LHCN-M2 (cell line): ENCODE data around the gene ZSCAN9. TPM values are rescaled to one million over a fixed set of nuclear protein-coding genes. Genes with fewer than 3 reads are reported as not detected.

Experiments
- DNase-seq: peaks from one replicate; pipeline ENCODE4 v3.0.0-alpha.2; 2012; ENCODE audit warnings: low read depth
- total RNA-seq: library from RNA; depleted of rRNA; stranded (reverse); fragments of >200 nt; gene quantifications from 2 replicates; pipeline ENCODE4 v1.2.3, GENCODE V29; 2014; rRNA removed

The ZSCAN9 gene
- total RNA-seq, 1 experiment from 2014 or later, result 15.5 TPM

GRCh38 chr6:28266962-28267694, 42.1 kb downstream of the ZSCAN9 start, which contains the start of gene ZSCAN26:
Gene ZSCAN26 (plus strand): TSS chr6:28267143. CDS start chr6:28271920, 4,777 bp downstream.
- DNase-seq, result peak; percentile 87

- no peak for DNase-seq
Measured at GRCh38 chr6:28267695-28268059, 42.6 kb downstream of the ZSCAN9 start.

GRCh38 chr6:28269492-28269891, 44.4 kb downstream of the ZSCAN9 start:
- peak; percentile 85 for DNase-seq

- no peak for DNase-seq
Measured at GRCh38 chr6:28274888-28275287, 49.8 kb downstream of the ZSCAN9 start.

GRCh38 chr6:28277746-28278145, 52.7 kb downstream of the ZSCAN9 start:
- no peak for DNase-seq

GRCh38 chr6:28280595-28281287, 55.7 kb downstream of the ZSCAN9 start:
- DNase-seq, result no peak

GRCh38 chr6:28281288-28282064, 56.4 kb downstream of the ZSCAN9 start, which contains the start of gene PGBD1:
Gene PGBD1 (plus strand): TSS chr6:28281572. CDS start chr6:28283814, 2,242 bp downstream.
- DNase-seq, result peak; percentile 73

GRCh38 chr6:28282926-28283325, 57.9 kb downstream of the ZSCAN9 start:
- DNase-seq, result peak; percentile 30

Other genes starting within 250 kb of the ZSCAN9 start
- 0.40 and 0.45 TPM in 2 replicates for gene ZNF165, start 144.7 kb upstream of the ZSCAN9 start, total RNA-seq
- 1.0 and 2.2 TPM in 2 replicates for gene ZSCAN16, start 100.7 kb upstream of the ZSCAN9 start, total RNA-seq
- gene ZKSCAN8, start 83.4 kb upstream of the ZSCAN9 start, total RNA-seq, result 12.6 and 15.0 TPM in 2 replicates
- 4.1 and 4.4 TPM in 2 replicates for gene ZKSCAN4, start 27.0 kb downstream of the ZSCAN9 start, total RNA-seq
- gene NKAPL, start 34.0 kb downstream of the ZSCAN9 start, total RNA-seq, result not detected in 2 replicates
- gene ZSCAN26, start 41.9 kb downstream of the ZSCAN9 start, total RNA-seq, result 11.3 and 12.7 TPM in 2 replicates
- 11.9 and 12.0 TPM in 2 replicates for gene PGBD1, start 56.3 kb downstream of the ZSCAN9 start, total RNA-seq
- gene ZSCAN31, start 110.9 kb downstream of the ZSCAN9 start, total RNA-seq, result 5.1 and 8.9 TPM in 2 replicates
- 4.1 and 4.9 TPM in 2 replicates for gene ZKSCAN3, start 124.7 kb downstream of the ZSCAN9 start, total RNA-seq
- gene ZSCAN12, start 174.5 kb downstream of the ZSCAN9 start, total RNA-seq, result 3.6 and 4.7 TPM in 2 replicates
- 1.9 and 2.1 TPM in 2 replicates for gene ZSCAN23, start 218.2 kb downstream of the ZSCAN9 start, total RNA-seq